Measurements from ENCODE around the gene MALAT1. TPM values are rescaled to one million over a fixed set of nuclear protein-coding genes. Genes with fewer than 3 reads are reported as not detected.
"Not testable (repeated sequence)": the region's sequence is repeated elsewhere in the genome, so short reads cannot be mapped to it uniquely, and the experiment has no call there.

MALAT1 gene
- total and polyA plus RNA-seq, 2 of the 8 experiments (the other 6 are each of a cell fraction or from before 2014, with no cell fraction given), result 115 to 984 TPM

- not testable (repeated sequence) for H2BK20ac ChIP-seq (ENCODE audit: low read length); H2BK12ac ChIP-seq (ENCODE audit: low read depth, low read length); H4K8ac ChIP-seq (ENCODE audit: extremely low read depth, insufficient read depth, low read length); H3K23me2 ChIP-seq (ENCODE audit: low read depth, low read length); H3K56ac ChIP-seq (replicated peaks; ENCODE audit: insufficient read length, low read depth, low read length); FAIRE-seq; H3K79me1 ChIP-seq (ENCODE audit: low read depth, low read length); H2AFZ ChIP-seq (ENCODE audit: low read length); H3K18ac ChIP-seq (ENCODE audit: extremely low read depth, low read length); H2BK5ac ChIP-seq (ENCODE audit: low read depth, low read length); H3K9me3 ChIP-seq (ENCODE audit: insufficient read depth in 2 of 2, low read depth in 1 of 2, low read length in 1 of 2); H4K20me1 ChIP-seq (replicated peaks in 1 of 2; ENCODE audit: control insufficient read depth in 1 of 2, insufficient read depth in 2 of 2, low read length in 2 of 2); H3K79me2 ChIP-seq (ENCODE audit: control insufficient read depth in 1 of 2, insufficient read depth in 2 of 2, low read length in 2 of 2); H3K14ac ChIP-seq (ENCODE audit: insufficient read length); H3K9ac ChIP-seq (replicated peaks in 1 of 4; ENCODE audit: extremely low read depth in 1 of 4, low read depth in 3 of 4, low read length in 3 of 4); H4K5ac ChIP-seq (ENCODE audit: insufficient read length, low read depth, low read length); H3K23ac ChIP-seq (ENCODE audit: insufficient read length); H3K27ac ChIP-seq (ENCODE audit: low read depth, low read length); H2AK5ac ChIP-seq (ENCODE audit: low read depth, low read length); H3K27me3 ChIP-seq (replicated peaks in 1 of 4; ENCODE audit: control insufficient read depth in 3 of 4, extremely low read depth in 1 of 4, insufficient read depth in 3 of 4, low read length in 3 of 4); DNase-seq (ENCODE audit: low read depth in 1 of 2, low spot score in 2 of 2); H3K4me1 ChIP-seq (replicated peaks in 1 of 4; ENCODE audit: control insufficient read depth in 3 of 4, insufficient read depth in 4 of 4, low read length in 3 of 4); H3K36me3 ChIP-seq (ENCODE audit: control insufficient read depth in 2 of 4, insufficient read depth in 4 of 4, low read length in 3 of 4); H4K91ac ChIP-seq (replicated peaks; ENCODE audit: insufficient read length, low read length); H2BK15ac ChIP-seq (ENCODE audit: low read length); H2BK120ac ChIP-seq (replicated peaks; ENCODE audit: low read depth, low read length); H3K4me3 ChIP-seq (ENCODE audit: extremely low read depth in 1 of 4, insufficient read depth in 2 of 4, low read depth in 3 of 4, low read length in 4 of 4); H3K4me2 ChIP-seq (ENCODE audit: insufficient read depth in 1 of 2, low read depth in 2 of 2, low read length in 2 of 2); H3K4ac ChIP-seq (replicated peaks; ENCODE audit: insufficient read length, low read depth, low read length)
- POLR2A ChIA-PET (ENCODE audit: partially characterized antibody), result interaction anchor here (0.7 to 29.8 kb wide), 4 partner anchors 17 to 142 kb away, joined by 3 to 1569 read pairs (median 1136); partner anchors contain the start of genes MALAT1 and NEAT1
- CTCF ChIA-PET (ENCODE audit: partially characterized antibody), result interaction anchor here (1.3 to 29.0 kb wide), 12 partner anchors 18 to 196 kb away, joined by 3 to 809 read pairs (median 10); partner anchors contain the start of gene MALAT1
- WGBS, 2 experiments (ENCODE audit: extremely low coverage in 1 of 2, insufficient coverage in 1 of 2, insufficient read length in 1 of 2, insufficient replicate concordance in 2 of 2, low coverage in 1 of 2, low lambda C conversion rate in 2 of 2, missing lambda C conversion rate in 1 of 2), result 97% methylated on average over 3 of the region's 3 CpGs; no CpG with 5 or more reads in 1 of the 2 experiments
Observed at GRCh38 chr11:65512311-65512710, 13.5 kb downstream of the MALAT1 start.
